Hepatocyte (in vitro differentiated cells): ENCODE measurements around the gene CHCHD6.

Source experiments
- EZH2 ChIP-seq: fragments of 200-600 bp; sonication (generic); IDR thresholded peaks from 2 replicates; pipeline ENCODE4 v1.6.1; 2016; ENCODE audit warnings: antibody characterized with exemption, mild to moderate bottlenecking, borderline replicate concordance
- EZH2phosphoT487 ChIP-seq: fragments of 200-600 bp; sonication (generic); IDR thresholded peaks from one replicate; pipeline ENCODE4 v1.6.1; 2018; ENCODE audit warnings: antibody characterized with exemption, mild to moderate bottlenecking, low read depth, moderate library complexity; ENCODE audit not compliant: unreplicated experiment, severe bottlenecking
- TF ChIP-seq, protein P1 (sequence below): fragments of 200-600 bp; sonication (generic); IDR thresholded peaks from 2 replicates; pipeline ENCODE4 v1.5.1; 2016; ENCODE audit warnings: antibody characterized with exemption, mild to moderate bottlenecking; ENCODE audit not compliant: poor library complexity

DNA sequence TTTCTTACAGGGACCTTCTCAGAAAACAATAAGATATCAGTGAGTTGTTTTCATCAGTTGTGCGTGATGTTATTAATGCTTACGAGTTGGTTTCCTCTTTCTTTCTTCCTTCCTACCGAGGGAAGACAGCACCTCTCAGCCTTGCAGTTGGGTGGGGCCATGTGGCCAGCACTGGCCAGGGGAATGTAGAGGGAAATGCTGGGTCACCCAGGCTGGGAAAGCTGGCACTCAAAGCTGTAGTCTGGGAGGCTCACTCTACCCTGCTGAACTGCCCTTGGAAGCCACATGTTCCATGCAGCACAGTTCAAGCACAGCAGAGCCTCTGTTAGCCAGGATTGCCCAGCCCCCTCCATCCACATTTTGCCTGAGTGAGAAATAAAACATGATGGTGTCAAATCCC is 10.1 kb upstream of the CHCHD6 start:
- TF ChIP-seq, protein P1, sequence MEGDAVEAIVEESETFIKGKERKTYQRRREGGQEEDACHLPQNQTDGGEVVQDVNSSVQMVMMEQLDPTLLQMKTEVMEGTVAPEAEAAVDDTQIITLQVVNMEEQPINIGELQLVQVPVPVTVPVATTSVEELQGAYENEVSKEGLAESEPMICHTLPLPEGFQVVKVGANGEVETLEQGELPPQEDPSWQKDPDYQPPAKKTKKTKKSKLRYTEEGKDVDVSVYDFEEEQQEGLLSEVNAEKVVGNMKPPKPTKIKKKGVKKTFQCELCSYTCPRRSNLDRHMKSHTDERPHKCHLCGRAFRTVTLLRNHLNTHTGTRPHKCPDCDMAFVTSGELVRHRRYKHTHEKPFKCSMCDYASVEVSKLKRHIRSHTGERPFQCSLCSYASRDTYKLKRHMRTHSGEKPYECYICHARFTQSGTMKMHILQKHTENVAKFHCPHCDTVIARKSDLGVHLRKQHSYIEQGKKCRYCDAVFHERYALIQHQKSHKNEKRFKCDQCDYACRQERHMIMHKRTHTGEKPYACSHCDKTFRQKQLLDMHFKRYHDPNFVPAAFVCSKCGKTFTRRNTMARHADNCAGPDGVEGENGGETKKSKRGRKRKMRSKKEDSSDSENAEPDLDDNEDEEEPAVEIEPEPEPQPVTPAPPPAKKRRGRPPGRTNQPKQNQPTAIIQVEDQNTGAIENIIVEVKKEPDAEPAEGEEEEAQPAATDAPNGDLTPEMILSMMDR, result no peak
- TF ChIP-seq EZH2 (no peak), EZH2phosphoT487 (no peak)
